ENCODE measurements around the gene FCHSD2.
A peak's percentile ranks its signal among the peaks of the same experiment; 100 is the strongest.
"Not testable (repeated sequence)": the region's sequence is repeated elsewhere in the genome, so short reads cannot be mapped to it uniquely, and the experiment has no call there.

FCHSD2 gene

GRCh38 chr11:72829884-72830533, 312.1 kb downstream of the FCHSD2 start:
- DNase-seq = no peak

GRCh38 chr11:72829178-72829577, 312.9 kb downstream of the FCHSD2 start:
- DNase-seq = no peak

- DNase-seq = no peak
These were observed 313.4 kb downstream of the FCHSD2 start for GRCh38 chr11:72828692-72829101.

GRCh38 chr11:72828081-72828567, 314.0 kb downstream of the FCHSD2 start:
- DNase-seq = no peak

- DNase-seq = not testable (repeated sequence)
These were observed 314.5 kb downstream of the FCHSD2 start for GRCh38 chr11:72827656-72828055.

GRCh38 chr11:72826942-72827480, 315.1 kb downstream of the FCHSD2 start:
- DNase-seq = no peak

- DNase-seq = no peak
These were observed 315.8 kb downstream of the FCHSD2 start for GRCh38 chr11:72826191-72826941.

- DNase-seq = no peak
These were observed 316.5 kb downstream of the FCHSD2 start for GRCh38 chr11:72825661-72826060.

- no peak for DNase-seq
These were observed 317.2 kb downstream of the FCHSD2 start for GRCh38 chr11:72824811-72825505.

GRCh38 chr11:72824020-72824419, 318.1 kb downstream of the FCHSD2 start:
- no peak for DNase-seq

- no peak for DNase-seq
These were observed 318.9 kb downstream of the FCHSD2 start for GRCh38 chr11:72823105-72823804.

- DNase-seq = no peak
These were observed 320.0 kb downstream of the FCHSD2 start for GRCh38 chr11:72821920-72822799.

GRCh38 chr11:72821221-72821919, 320.7 kb downstream of the FCHSD2 start:
- no peak for DNase-seq

GRCh38 chr11:72820439-72821139, 321.5 kb downstream of the FCHSD2 start:
- DNase-seq = no peak

GRCh38 chr11:72818971-72819370, 323.1 kb downstream of the FCHSD2 start:
- DNase-seq = no peak

GRCh38 chr11:72817966-72818365, 324.2 kb downstream of the FCHSD2 start:
- no peak for DNase-seq

GRCh38 chr11:72816404-72816990, 325.6 kb downstream of the FCHSD2 start:
- DNase-seq = peak; percentile 36

GRCh38 chr11:72815110-72815618, 327.0 kb downstream of the FCHSD2 start:
- DNase-seq = no peak

GRCh38 chr11:72814286-72815109, 327.6 kb downstream of the FCHSD2 start, which contains the start of gene ATG16L2:
ATG16L2 (plus strand) TSS chr11:72814411; CDS start chr11:72814446, 35 bp downstream.
- DNase-seq = peak; percentile 47
